Sigmoid colon (tissue), 7 donors: Measurements from ENCODE around the gene B3GLCT. TPM values are rescaled to one million over a fixed set of nuclear protein-coding genes. Genes with fewer than 3 reads are reported as not detected.
A peak's percentile ranks its signal among the peaks of the same experiment; 100 is the strongest.

Experiments
- DNase-seq: peaks from one replicate; pipeline ENCODE4 v3.0.0-alpha.2; 2019
- H3K27ac ChIP-seq, 4 donors: fragments of 200-600 bp; sonication (generic); one replicate each; pipeline ENCODE4 v1.5.1; 2016 to 2019; ENCODE audit warnings: mild to moderate bottlenecking in 1 of 4
- H3K27me3 ChIP-seq, 3 donors: fragments of 200-600 bp; sonication (generic); one replicate each; pipeline ENCODE4 v1.5.1; 2019; ENCODE audit warnings: mild to moderate bottlenecking in 1 of 3
- H3K36me3 ChIP-seq, 4 donors: fragments of 200-600 bp; sonication (generic); one replicate each; pipeline ENCODE4 v1.5.1; 2016 to 2019
- H3K4me1 ChIP-seq, 4 donors: fragments of 200-600 bp; sonication (generic); one replicate each; pipeline ENCODE4 v1.5.1; 2017 to 2019
- H3K4me3 ChIP-seq, 4 donors: fragments of 200-600 bp; sonication (generic); one replicate each; pipeline ENCODE4 v1.5.1; 2017 to 2019; ENCODE audit warnings: mild to moderate bottlenecking in 2 of 4, moderate library complexity in 1 of 4
- H3K9me3 ChIP-seq, 4 donors: fragments of 200-600 bp in 3 of 4; sonication (generic) in 3 of 4; one replicate each; pipeline versions ENCODE4 v1.5.1 to v1.6.1; 2013 to 2019
- CTCF ChIP-seq, 4 experiments: fragments of 450-650 bp in 3 of 4; fragments of 200-600 bp in 1 of 4; IDR thresholded peaks; one replicate each; pipeline ENCODE4 v1.5.1; 2016 to 2019; ENCODE audit warnings: antibody characterized with exemption in 4 of 4, mild to moderate bottlenecking in 3 of 4, moderate library complexity in 2 of 4
- EP300 ChIP-seq, 4 donors: sonication (generic); formaldehyde crosslinking; IDR thresholded peaks; one replicate each; pipeline ENCODE4 v1.6.1; 2017; ENCODE audit warnings: antibody characterized with exemption in 4 of 4
- POLR2A ChIP-seq, 2 donors: fragments of 450-650 bp; IDR thresholded peaks; one replicate each; pipeline ENCODE4 v1.6.1; 2016; ENCODE audit warnings: antibody characterized with exemption in 2 of 2, mild to moderate bottlenecking in 2 of 2, moderate library complexity in 2 of 2
- POLR2AphosphoS5 ChIP-seq, 4 donors: sonication (generic); formaldehyde crosslinking; IDR thresholded peaks; one replicate each; pipeline ENCODE4 v1.6.1; 2017; ENCODE audit warnings: antibody characterized with exemption in 4 of 4
- WGBS, 2 donors: extraction: QIAGEN DNeasy Blood & Tissue Kit; methylation state at CpG; one replicate each; pipeline ENCODE4 v1.1.7; 2013; 5-methylcytosine and 5-hydroxymethylcytosine counted together
- intact Hi-C: fragments of 100-400 bp; cut with DNase I; formaldehyde crosslinking; loops from one replicate; pipeline ENCODE4 v1.15.1; 2023
- polyA plus RNA-seq, 3 donors: library from polyadenylated mRNA; stranded (reverse); fragments of 200-250 nt; gene quantifications; one replicate each; pipeline ENCODE4 v1.2.3, GENCODE V29; 2013
- total RNA-seq, 4 donors: library from RNA; depleted of rRNA; stranded (reverse); fragments of >200 nt; gene quantifications; one replicate each; pipeline ENCODE4 v1.1.0, GENCODE V29; 2016
- donor health status: healthy with polysubstance abuse.
- donor health status: Bipolar disorder and iron deficiency.
- donor health status: healthy.

Gene B3GLCT
- total and polyA plus RNA-seq, 7 donors: 0.60 to 7.5 (median 5.8) TPM

- intact Hi-C loops: loop anchor here (10.0 kb wide), 1 partner anchor 223 kb away; no protein-coding TSS in a partner anchor
- Histone ChIP-seq H3K36me3 (no peaks in the 10 kb centered on the region), H3K4me1 (peaks cover 0 to 16% (median 10%) of the 10 kb centered on the region in 4 donors), H3K27ac (peak overlapping the region; percentile 91 to 99 (median 96)), H3K9me3 (no peaks in the 10 kb centered on the region), H3K27me3 (no peaks in the 10 kb centered on the region), H3K4me3 (peak overlapping the region; percentile 57 to 88 (median 80))
- no peak for TF ChIP-seq POLR2A (IDR thresholded peaks at IDR 0.05)
- no peak for TF ChIP-seq EP300 (IDR thresholded peaks at IDR 0.05)
- no peak for TF ChIP-seq CTCF (IDR thresholded peaks at IDR 0.05)
- TF ChIP-seq POLR2AphosphoS5 (IDR thresholded peaks at IDR 0.05): no peak
- 39 to 59% methylated on average over 7 of the region's 7 CpGs for WGBS, 2 donors
- DNase-seq: no peak
These were observed 1.7 kb downstream of the B3GLCT start for GRCh38 chr13:31201341-31202031.

GRCh38 chr13:31204592-31204991 lies 4.8 kb downstream of the B3GLCT start:
- Histone ChIP-seq H3K9me3 (no peaks in the 10 kb centered on the region), H3K27ac (no peak overlapping the region), H3K27me3 (no peaks in the 10 kb centered on the region), H3K4me1 (peaks cover 0 to 35% (median 32%) of the 10 kb centered on the region in 4 donors), H3K36me3 (no peaks in the 10 kb centered on the region), H3K4me3 (no peak overlapping the region)
- TF ChIP-seq EP300 (IDR thresholded peaks at IDR 0.05) (no peak), POLR2AphosphoS5 (IDR thresholded peaks at IDR 0.05) (no peak), CTCF (IDR thresholded peaks at IDR 0.05) (no peak), POLR2A (IDR thresholded peaks at IDR 0.05) (no peak)
- DNase-seq: no peak
- WGBS, 2 donors: 90 to 98% methylated on average over 1 of the region's 1 CpG
- intact Hi-C loops: loop anchor here (10.0 kb wide), 1 partner anchor 220 kb away; no protein-coding TSS in a partner anchor

- Histone ChIP-seq H3K4me3 (no peak overlapping the region), H3K27ac (peak overlapping the region; percentile 41 to 67 (median 55)), H3K9me3 (no peaks in the 10 kb centered on the region), H3K4me1 (peaks cover 0 to 34% (median 31%) of the 10 kb centered on the region in 4 donors), H3K27me3 (no peaks in the 10 kb centered on the region), H3K36me3 (no peaks in the 10 kb centered on the region)
- WGBS, 2 donors: 76% methylated on average over 15 of the region's 15 CpGs
- DNase-seq: peak; percentile 82
- intact Hi-C loops: loop anchor here (2.0 to 10.0 kb wide), 2 partner anchors 45 to 217 kb away; no protein-coding TSS in a partner anchor
- TF ChIP-seq POLR2AphosphoS5 (IDR thresholded peaks at IDR 0.05) (peak in 3 of 4 donors; percentile 16 to 48 (median 20)), CTCF (IDR thresholded peaks at IDR 0.05) (no peak)
These were observed 8.1 kb downstream of the B3GLCT start for GRCh38 chr13:31207661-31208552.

GRCh38 chr13:31208559-31209122 lies 8.9 kb downstream of the B3GLCT start:
- intact Hi-C loops: loop anchor here (2.0 to 10.0 kb wide), 2 partner anchors 46 to 216 kb away; no protein-coding TSS in a partner anchor
- Histone ChIP-seq H3K9me3 (no peaks in the 10 kb centered on the region), H3K4me3 (no peak overlapping the region), H3K27me3 (no peaks in the 10 kb centered on the region), H3K27ac (peak overlapping the region; percentile 41 to 67 (median 55)), H3K36me3 (no peaks in the 10 kb centered on the region), H3K4me1 (peaks cover 0 to 34% (median 31%) of the 10 kb centered on the region in 4 donors)
- 84 to 87% methylated on average over 12 of the region's 12 CpGs for WGBS, 2 donors
- TF ChIP-seq CTCF (IDR thresholded peaks at IDR 0.05) (no peak), EP300 (IDR thresholded peaks at IDR 0.05) (no peak), POLR2A (IDR thresholded peaks at IDR 0.05) (no peak), POLR2AphosphoS5 (IDR thresholded peaks at IDR 0.05) (no peak)
- DNase-seq: no peak
